Ovary (tissue), 3 donors: ENCODE data around the gene OR4C5.
"Not testable (repeated sequence)": the region's sequence is repeated elsewhere in the genome, so short reads cannot be mapped to it uniquely, and the experiment has no call there.

ENCODE experiments used
- CTCF ChIP-seq, 3 donors: fragments of 450-650 bp in 2 of 3; fragments of 200-600 bp in 1 of 3; IDR thresholded peaks; one replicate each; pipeline versions ENCODE4 v1.5.1 to v1.8.0; 2016 to 2022; ENCODE audit warnings: antibody characterized with exemption in 3 of 3, mild to moderate bottlenecking in 1 of 3
- EP300 ChIP-seq: sonication (generic); formaldehyde crosslinking; IDR thresholded peaks from one replicate; pipeline ENCODE4 v1.6.1; 2017; ENCODE audit warnings: antibody characterized with exemption
- POLR2A ChIP-seq: fragments of 450-650 bp; IDR thresholded peaks from one replicate; pipeline ENCODE4 v1.6.1; 2017; ENCODE audit warnings: antibody characterized with exemption, mild to moderate bottlenecking, moderate library complexity
- donor health status: DM: no; HTN: no; CAD: no.

- TF ChIP-seq CTCF (IDR thresholded peaks at IDR 0.05); EP300; POLR2A: not testable (repeated sequence)
Measured at GRCh38 chr11:48324620-48325019, 41.6 kb downstream of the OR4C5 start, which contains the start of gene OR4C3.
